ENCODE data around the gene NFASC. TPM values are rescaled to one million over a fixed set of nuclear protein-coding genes. Genes with fewer than 3 reads are reported as not detected.

Gene NFASC
- polyA plus RNA-seq, 3 donors = 0.08 TPM; not detected in 2

DNA sequence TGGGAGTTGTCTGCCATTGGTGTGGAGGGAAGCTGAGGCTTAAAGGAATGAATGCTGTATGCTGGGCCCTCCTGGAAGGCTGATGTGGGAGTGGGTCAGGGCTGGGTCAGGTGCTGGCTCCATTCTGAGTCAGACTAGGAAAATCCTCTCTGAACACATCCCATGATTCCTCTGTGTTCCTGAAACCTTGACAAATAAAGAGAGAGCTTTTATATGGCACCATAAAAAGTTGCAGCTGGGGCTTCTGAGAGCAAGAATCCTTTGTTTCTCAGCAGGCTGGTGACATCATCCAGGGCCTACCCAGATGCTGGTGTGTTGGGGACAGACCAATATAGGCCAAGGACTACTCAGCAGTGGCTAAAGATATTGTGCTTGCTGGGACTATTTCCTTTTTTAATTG lies 27.8 kb upstream of the NFASC start:
- Histone ChIP-seq H3K4me3 (replicated peaks in 1 of 3; ENCODE audit: low read depth in 2 of 3, low read length in 3 of 3) (no peak overlapping the region), H3K9ac (ENCODE audit: insufficient read depth, low read length, poor library complexity, severe bottlenecking) (no peak overlapping the region), H3K27ac (ENCODE audit: low read depth in 1 of 2, low read length in 2 of 2) (no peak overlapping the region), H4K20me1 (ENCODE audit: insufficient read depth, low read length) (no peaks in the 10 kb centered on the region), H3K36me3 (replicated peaks in 1 of 2; ENCODE audit: control insufficient read depth in 1 of 2, insufficient read depth in 2 of 2, low read length in 2 of 2) (no peaks in the 10 kb centered on the region), H3K4me1 (ENCODE audit: control insufficient read depth in 1 of 2, insufficient read depth in 2 of 2, low read length in 2 of 2) (no peaks in the 10 kb centered on the region), H3K79me2 (ENCODE audit: insufficient read depth, low read length) (no peaks in the 10 kb centered on the region), H2AFZ (ENCODE audit: insufficient read depth, low read depth, low read length, poor library complexity, severe bottlenecking) (no peak overlapping the region), H3K27me3 (ENCODE audit: control insufficient read depth in 2 of 2, insufficient read depth in 2 of 2, low read length in 2 of 2) (no peaks in the 10 kb centered on the region), H3K9me3 (replicated peaks in 1 of 2; ENCODE audit: control insufficient read depth in 1 of 2, insufficient read depth in 1 of 2, low read length in 2 of 2) (no peaks in the 10 kb centered on the region), H3K4me2 (replicated peaks; ENCODE audit: extremely low read depth, low read length, poor library complexity, severe bottlenecking) (no peak overlapping the region)
- no peaks in the 10 kb centered on the region for H3K36me3 Mint-ChIP-seq
- TF ChIP-seq, protein P1, sequence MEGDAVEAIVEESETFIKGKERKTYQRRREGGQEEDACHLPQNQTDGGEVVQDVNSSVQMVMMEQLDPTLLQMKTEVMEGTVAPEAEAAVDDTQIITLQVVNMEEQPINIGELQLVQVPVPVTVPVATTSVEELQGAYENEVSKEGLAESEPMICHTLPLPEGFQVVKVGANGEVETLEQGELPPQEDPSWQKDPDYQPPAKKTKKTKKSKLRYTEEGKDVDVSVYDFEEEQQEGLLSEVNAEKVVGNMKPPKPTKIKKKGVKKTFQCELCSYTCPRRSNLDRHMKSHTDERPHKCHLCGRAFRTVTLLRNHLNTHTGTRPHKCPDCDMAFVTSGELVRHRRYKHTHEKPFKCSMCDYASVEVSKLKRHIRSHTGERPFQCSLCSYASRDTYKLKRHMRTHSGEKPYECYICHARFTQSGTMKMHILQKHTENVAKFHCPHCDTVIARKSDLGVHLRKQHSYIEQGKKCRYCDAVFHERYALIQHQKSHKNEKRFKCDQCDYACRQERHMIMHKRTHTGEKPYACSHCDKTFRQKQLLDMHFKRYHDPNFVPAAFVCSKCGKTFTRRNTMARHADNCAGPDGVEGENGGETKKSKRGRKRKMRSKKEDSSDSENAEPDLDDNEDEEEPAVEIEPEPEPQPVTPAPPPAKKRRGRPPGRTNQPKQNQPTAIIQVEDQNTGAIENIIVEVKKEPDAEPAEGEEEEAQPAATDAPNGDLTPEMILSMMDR (IDR thresholded peaks at IDR 0.05) = no peak
- no peak overlapping the region for H3K27ac Mint-ChIP-seq
- H3K9me3 Mint-ChIP-seq = no peaks in the 10 kb centered on the region
- intact Hi-C loops (cut with micrococcal nuclease) = no loop called here
- no peaks in the 10 kb centered on the region for H3K4me1 Mint-ChIP-seq
- no peak for DNase-seq
- no peak overlapping the region for H3K4me3 Mint-ChIP-seq
- H3K27me3 Mint-ChIP-seq (ENCODE audit: low read depth in 3 of 3) = peaks cover 3 to 20% (median 12%) of the 10 kb centered on the region in 3 donors

DNA sequence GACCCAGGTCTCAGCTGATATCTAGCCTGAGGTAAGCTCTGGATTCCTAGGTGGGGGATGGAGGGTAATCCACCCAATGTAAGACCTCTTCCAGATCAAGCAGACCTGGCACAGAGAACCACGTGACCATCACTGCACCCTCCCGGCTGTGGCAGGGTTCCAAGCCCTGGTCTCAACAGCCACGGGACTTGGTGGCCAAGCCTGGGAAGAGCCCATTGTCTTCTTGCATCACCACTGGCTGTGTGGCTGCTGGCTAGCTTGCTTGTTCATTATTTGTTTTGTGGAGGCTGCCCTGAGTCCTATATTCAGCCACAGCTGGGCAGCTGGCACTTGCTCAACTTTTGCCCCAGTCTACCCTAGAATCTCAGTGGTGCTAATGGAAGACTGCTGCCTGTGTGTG lies 24.1 kb upstream of the NFASC start:
- Mint-ChIP-seq H3K27ac (no peak overlapping the region), H3K27me3 (ENCODE audit: low read depth in 3 of 3) (peaks cover 1 to 28% (median 17%) of the 10 kb centered on the region in 3 donors), H3K4me3 (no peak overlapping the region), H3K36me3 (no peaks in the 10 kb centered on the region), H3K4me1 (no peaks in the 10 kb centered on the region), H3K9me3 (peaks cover 0 to 1% (median 0%) of the 10 kb centered on the region in 7 donors)
- no peaks in the 10 kb centered on the region for H3K27me3 ChIP-seq (ENCODE audit: control insufficient read depth in 2 of 2, insufficient read depth in 2 of 2, low read length in 2 of 2)
- no peak for DNase-seq
- H4K20me1 ChIP-seq (ENCODE audit: insufficient read depth, low read length) = no peaks in the 10 kb centered on the region
- no peak overlapping the region for H3K9ac ChIP-seq (ENCODE audit: insufficient read depth, low read length, poor library complexity, severe bottlenecking)
- no peak overlapping the region for H3K4me2 ChIP-seq (replicated peaks; ENCODE audit: extremely low read depth, low read length, poor library complexity, severe bottlenecking)
- no peaks in the 10 kb centered on the region for H3K9me3 ChIP-seq (replicated peaks in 1 of 2; ENCODE audit: control insufficient read depth in 1 of 2, insufficient read depth in 1 of 2, low read length in 2 of 2)
- H3K36me3 ChIP-seq (replicated peaks in 1 of 2; ENCODE audit: control insufficient read depth in 1 of 2, insufficient read depth in 2 of 2, low read length in 2 of 2) = no peaks in the 10 kb centered on the region
- WGBS (ENCODE audit: insufficient coverage) = 81% methylated on average over 2 of the region's 3 CpGs
- TF ChIP-seq, protein P1 (IDR thresholded peaks at IDR 0.05) = no peak
- H3K4me3 ChIP-seq (replicated peaks in 1 of 3; ENCODE audit: low read depth in 2 of 3, low read length in 3 of 3) = no peak overlapping the region
- intact Hi-C loops (cut with micrococcal nuclease) = no loop called here
- no peak overlapping the region for H3K27ac ChIP-seq (ENCODE audit: low read depth in 1 of 2, low read length in 2 of 2)
- no peak overlapping the region for H2AFZ ChIP-seq (ENCODE audit: insufficient read depth, low read depth, low read length, poor library complexity, severe bottlenecking)
- H3K79me2 ChIP-seq (ENCODE audit: insufficient read depth, low read length) = no peaks in the 10 kb centered on the region
- no peaks in the 10 kb centered on the region for H3K4me1 ChIP-seq (ENCODE audit: control insufficient read depth in 1 of 2, insufficient read depth in 2 of 2, low read length in 2 of 2)

Data from CD14-positive monocyte (primary cell).